ENCODE results near the gene TCEAL9.
"Not testable (repeated sequence)": the region's sequence is repeated elsewhere in the genome, so short reads cannot be mapped to it uniquely, and the experiment has no call there.

The TCEAL9 gene

GRCh38 chrX:103356130-103356798 lies at the start of gene TCEAL9:
Gene TCEAL9 (plus strand): TSS chrX:103356506. CDS start chrX:103357685, 1,179 bp downstream.
- DNase-seq: peak in 8 of 10 donors; percentile 32 to 92 (median 52)
- intact Hi-C loops (cut with DNase I): no loop called here

GRCh38 chrX:103309860-103310554 lies 46.3 kb upstream of the TCEAL9 start:
- DNase-seq: peak in 2 of 10 donors; percentile 81 to 85

GRCh38 chrX:103310555-103311398 lies 45.5 kb upstream of the TCEAL9 start, which contains the start of gene BEX2:
Gene BEX2 (minus strand): TSS chrX:103310990. CDS start chrX:103309976, 1,014 bp downstream.
- peak; percentile 74 to 97 (median 84) for DNase-seq
- intact Hi-C loops (cut with DNase I): no loop called here

More at GRCh38 chrX:103309860-103310554, 46.3 kb upstream of the TCEAL9 start:
- intact Hi-C loops (cut with DNase I): no loop called here

DNA sequence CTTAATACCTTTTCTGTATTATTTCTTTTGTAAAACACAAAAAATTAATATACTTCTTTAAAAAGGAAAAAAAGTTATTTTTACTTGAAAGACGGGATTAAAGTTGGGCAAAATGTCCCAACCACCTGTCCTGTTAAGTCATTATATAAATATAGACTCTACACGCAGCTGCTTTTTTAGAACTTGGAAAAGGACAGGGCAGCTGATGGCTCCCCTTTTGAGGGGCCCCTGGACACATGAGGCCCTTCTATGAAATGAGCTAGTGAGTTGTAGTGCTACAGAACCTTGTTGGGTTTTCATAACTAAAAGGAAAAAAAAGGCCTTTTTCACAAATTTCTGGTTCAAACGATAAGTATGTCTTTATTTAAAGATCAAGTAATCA lies 44.9 kb upstream of the TCEAL9 start:
- intact Hi-C loops (cut with DNase I): no loop called here
- no peak for DNase-seq

GRCh38 chrX:103329991-103330390 lies 26.3 kb upstream of the TCEAL9 start, which contains the start of gene TCEAL7:
Gene TCEAL7 (plus strand): TSS chrX:103330239. CDS start chrX:103331404, 1,165 bp downstream.
- intact Hi-C loops (cut with DNase I): no loop called here
- peak; percentile 44 to 95 (median 68) for DNase-seq

GRCh38 chrX:103330681-103331288 lies 25.5 kb upstream of the TCEAL9 start:
- peak in 3 of 10 donors; percentile 14 to 53 (median 18) for DNase-seq
- intact Hi-C loops (cut with DNase I): no loop called here

DNA sequence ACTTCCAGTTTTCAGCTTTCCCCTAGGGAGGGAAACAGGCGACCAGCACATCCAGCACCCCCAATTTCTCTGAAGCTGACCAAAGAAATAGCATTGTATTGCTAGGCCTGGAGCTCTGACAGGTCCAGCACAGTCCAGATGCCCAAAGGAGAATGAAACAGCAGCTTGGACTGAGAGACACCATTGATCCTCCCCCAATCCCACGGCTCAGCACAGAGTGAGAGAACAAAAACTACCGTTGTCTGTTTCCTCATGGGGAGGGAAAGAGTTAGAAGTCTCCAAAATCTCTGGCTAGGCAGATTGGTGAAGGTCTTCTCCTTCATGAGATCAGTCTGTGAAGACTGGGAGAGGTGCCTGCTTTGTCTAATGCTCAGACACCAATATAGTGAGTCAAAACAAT lies 17.6 kb upstream of the TCEAL9 start:
- peak in 2 of 10 donors; percentile 21 to 80 for DNase-seq
- intact Hi-C loops (cut with DNase I): no loop called here

DNA sequence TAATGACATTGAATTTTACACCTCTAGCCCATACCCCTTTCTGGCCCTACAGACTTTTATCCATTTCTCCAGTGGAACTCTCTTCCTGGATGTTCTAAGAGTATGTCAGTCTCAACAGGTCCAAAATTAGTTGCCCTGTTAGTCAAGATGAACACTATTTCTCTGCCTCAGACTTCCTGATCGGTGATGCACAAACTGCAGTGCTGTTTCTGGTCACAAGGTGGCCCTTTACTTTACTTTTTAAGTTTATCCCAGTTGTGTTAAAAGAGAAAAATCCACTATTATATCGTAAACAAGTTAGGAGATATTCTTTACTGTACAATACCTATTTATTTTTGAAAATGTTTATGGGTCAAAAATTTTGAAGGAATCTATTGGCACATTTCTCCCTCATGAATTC lies 13.2 kb upstream of the TCEAL9 start:
- DNase-seq: peak in 4 of 10 donors; percentile 17 to 38 (median 30)
- intact Hi-C loops (cut with DNase I): loop anchor here (1.0 kb wide), 1 partner anchor 121 kb away; no protein-coding TSS in a partner anchor

- no peak for DNase-seq
- intact Hi-C loops (cut with DNase I): no loop called here
Observed at GRCh38 chrX:103344606-103345005, 11.7 kb upstream of the TCEAL9 start.

DNA sequence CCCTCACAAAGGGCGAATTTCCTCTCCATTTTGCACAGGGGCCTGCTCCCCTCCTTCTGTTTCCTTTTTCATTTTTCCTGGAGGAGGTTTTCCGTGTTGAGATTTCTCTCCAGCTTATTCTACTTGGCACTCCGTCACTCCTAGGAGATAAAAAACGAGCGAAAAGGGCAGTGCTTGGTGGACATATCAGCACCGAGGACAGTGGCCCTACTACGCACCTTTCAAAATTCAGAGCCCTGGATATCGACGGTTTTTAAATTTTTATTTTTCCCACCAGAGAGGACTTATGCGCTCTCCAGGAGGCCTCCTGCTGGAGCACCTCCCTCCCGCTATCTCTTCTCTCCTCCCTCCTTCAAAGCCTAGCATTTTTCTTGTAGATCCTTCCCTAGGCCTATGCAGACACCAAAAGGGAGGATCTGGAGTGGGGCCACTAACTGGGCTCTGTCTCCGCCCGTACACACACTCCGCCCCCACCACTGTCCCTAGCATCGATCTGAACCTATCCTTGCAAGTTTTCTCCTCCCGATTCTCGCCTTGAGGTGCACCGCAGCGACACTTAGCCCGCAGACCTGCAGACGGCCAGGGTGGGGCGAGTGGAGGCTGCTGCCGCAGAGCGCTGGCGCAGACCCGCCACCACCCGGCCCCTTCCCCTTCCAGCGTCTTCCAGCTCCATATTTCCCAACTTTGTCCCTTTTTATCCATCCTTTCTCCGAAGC lies 8.5 kb upstream of the TCEAL9 start:
- intact Hi-C loops (cut with DNase I): no loop called here
- peak in 1 of 10 donors; percentile 58 for DNase-seq

- peak in 4 of 10 donors; percentile 21 to 43 (median 25) for DNase-seq
- intact Hi-C loops (cut with DNase I): no loop called here
Observed at GRCh38 chrX:103356858-103357257, 552 bp downstream of the TCEAL9 start.

DNA sequence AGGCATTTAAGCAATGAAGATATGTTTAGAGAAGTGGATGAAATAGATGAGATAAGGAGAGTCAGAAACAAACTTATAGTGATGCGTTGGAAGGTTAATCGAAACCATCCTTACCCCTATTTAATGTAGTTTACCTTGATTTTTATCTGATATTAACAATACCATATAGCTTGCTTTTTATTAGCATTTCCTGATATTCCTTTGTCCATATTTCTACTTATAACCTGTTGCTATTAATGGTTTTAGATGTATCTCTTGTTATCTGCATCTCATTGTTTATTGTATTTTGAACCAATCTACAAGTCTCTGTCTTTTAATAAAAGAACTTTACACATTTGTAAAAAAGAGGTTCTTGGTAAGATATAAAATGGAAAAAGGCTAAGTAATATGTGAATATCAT lies 1.6 kb downstream of the TCEAL9 start:
- DNase-seq: no peak
- intact Hi-C loops (cut with DNase I): no loop called here

GRCh38 chrX:103359605-103360004 lies 3.3 kb downstream of the TCEAL9 start:
- DNase-seq; intact Hi-C loops (cut with DNase I): not testable (repeated sequence)

DNA sequence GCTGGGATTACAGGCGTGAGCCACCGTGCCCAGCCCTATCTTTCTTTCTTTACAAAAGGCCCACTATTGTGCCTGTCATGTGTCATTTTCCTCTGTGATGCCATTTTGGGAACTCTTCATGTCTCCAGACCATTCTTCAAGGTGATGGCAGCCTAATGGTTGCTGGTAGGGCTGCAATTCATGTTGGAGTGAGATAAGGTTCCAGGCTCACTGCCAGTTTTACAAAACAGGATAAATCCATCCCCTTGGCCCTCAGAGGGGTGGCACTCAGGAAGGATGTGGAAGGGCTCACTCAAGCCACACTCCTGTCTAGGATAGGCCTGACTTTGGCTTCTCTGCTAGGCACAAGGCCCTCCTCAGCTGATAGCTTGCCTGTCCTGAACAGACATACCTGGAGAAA lies 3.8 kb downstream of the TCEAL9 start:
- DNase-seq: no peak
- intact Hi-C loops (cut with DNase I): no loop called here

DNA sequence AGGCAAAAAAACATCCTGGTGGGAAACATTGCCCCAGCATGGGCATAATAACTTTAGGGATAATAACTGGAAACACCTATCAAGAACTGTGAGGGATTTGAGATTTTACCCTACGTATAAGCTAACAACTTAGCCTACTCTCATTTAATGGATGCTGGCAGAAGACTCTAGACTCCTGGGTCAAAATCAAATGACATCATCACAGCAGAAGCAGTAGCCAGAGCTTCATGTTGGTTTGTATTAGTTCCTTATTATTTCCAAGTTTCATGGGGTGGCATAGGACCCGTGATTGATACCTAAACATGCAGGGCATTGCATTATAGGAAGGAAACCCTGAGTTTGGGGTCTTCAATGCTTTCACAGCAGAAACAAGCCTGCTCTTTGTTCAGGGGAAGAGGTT lies 4.6 kb downstream of the TCEAL9 start:
- intact Hi-C loops (cut with DNase I): no loop called here

GRCh38 chrX:103361798-103362197 lies 5.5 kb downstream of the TCEAL9 start:
- intact Hi-C loops (cut with DNase I): no loop called here
- no peak for DNase-seq

More for the DNA sequence above, 4.6 kb downstream of the TCEAL9 start:
- DNase-seq: no peak

GRCh38 chrX:103362474-103362873 lies 6.2 kb downstream of the TCEAL9 start:
- DNase-seq: no peak
- intact Hi-C loops (cut with DNase I): no loop called here

DNA sequence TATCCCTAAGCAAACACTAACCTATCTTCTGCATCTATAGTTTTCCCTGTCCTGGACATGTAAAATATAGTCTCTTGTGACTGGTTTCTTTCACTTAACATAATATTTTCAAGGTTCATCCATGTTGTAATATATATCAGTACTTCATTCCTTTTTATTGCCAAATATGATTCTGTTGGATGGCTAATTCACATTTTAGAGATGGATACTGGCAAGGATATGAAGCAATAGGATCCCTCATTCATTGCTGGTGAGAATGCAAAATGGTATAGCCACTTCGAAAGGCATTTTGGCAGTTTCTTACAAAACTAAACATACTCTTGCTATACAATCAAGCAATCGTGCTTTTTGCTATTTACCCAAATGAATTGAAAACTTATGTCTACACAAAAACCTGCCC lies 6.7 kb downstream of the TCEAL9 start:
- DNase-seq: no peak
- intact Hi-C loops (cut with DNase I): no loop called here

- DNase-seq: no peak
- intact Hi-C loops (cut with DNase I): no loop called here
Observed at GRCh38 chrX:103367502-103367901, 11.2 kb downstream of the TCEAL9 start.

GRCh38 chrX:103369479-103369878 lies 13.2 kb downstream of the TCEAL9 start:
- no peak for DNase-seq
- intact Hi-C loops (cut with DNase I): no loop called here

All from posterior cingulate gyrus (tissue), 11 donors.